ENCODE results near the gene NASP. TPM values are rescaled to one million over a fixed set of nuclear protein-coding genes. Genes with fewer than 3 reads are reported as not detected.
A peak's percentile ranks its signal among the peaks of the same experiment; 100 is the strongest.

The NASP gene
- total RNA-seq, 4 donors from 2014 or later: 45.8 to 98.3 (median 75.1) TPM

DNA sequence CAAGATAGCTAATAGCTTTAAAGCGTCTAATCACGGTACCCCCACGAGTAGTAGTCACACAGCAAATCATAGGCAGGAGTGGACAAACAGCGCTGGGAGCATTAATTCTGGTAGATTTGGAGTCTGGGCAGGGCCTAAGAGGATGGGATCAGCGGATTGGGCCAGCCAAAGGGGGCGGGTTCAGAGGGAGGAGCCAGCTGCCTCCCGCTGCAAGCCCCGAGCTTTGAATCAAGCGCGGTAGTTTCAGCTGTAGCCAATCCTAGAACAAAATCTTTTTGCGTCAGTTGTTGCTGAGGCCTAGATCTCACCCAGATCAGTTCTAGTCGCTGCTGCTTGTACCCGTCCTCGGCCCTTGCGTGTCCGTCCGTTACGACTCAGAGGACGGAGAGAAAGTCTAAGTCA lies 576 bp upstream of the NASP start:
- H3K36me3 ChIP-seq: no peaks in the 10 kb centered on the region
- intact Hi-C loops (cut with DNase I): no loop called here
- H3K27ac ChIP-seq: peak overlapping the region; percentile 74 to 94 (median 77)
- peaks cover 15 to 17% of the 10 kb centered on the region in 2 donors for H3K4me1 ChIP-seq
- no peaks in the 10 kb centered on the region for H3K27me3 ChIP-seq
- peak; percentile 96 to 97 for DNase-seq
- WGBS, 2 donors: 0 to 1% methylated on average over 19 of the region's 19 CpGs
- TF ChIP-seq POLR2A (IDR thresholded peaks at IDR 0.05): no peak
- TF ChIP-seq, protein P1, sequence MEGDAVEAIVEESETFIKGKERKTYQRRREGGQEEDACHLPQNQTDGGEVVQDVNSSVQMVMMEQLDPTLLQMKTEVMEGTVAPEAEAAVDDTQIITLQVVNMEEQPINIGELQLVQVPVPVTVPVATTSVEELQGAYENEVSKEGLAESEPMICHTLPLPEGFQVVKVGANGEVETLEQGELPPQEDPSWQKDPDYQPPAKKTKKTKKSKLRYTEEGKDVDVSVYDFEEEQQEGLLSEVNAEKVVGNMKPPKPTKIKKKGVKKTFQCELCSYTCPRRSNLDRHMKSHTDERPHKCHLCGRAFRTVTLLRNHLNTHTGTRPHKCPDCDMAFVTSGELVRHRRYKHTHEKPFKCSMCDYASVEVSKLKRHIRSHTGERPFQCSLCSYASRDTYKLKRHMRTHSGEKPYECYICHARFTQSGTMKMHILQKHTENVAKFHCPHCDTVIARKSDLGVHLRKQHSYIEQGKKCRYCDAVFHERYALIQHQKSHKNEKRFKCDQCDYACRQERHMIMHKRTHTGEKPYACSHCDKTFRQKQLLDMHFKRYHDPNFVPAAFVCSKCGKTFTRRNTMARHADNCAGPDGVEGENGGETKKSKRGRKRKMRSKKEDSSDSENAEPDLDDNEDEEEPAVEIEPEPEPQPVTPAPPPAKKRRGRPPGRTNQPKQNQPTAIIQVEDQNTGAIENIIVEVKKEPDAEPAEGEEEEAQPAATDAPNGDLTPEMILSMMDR (IDR thresholded peaks at IDR 0.05): no peak
- H3K4me3 ChIP-seq (replicated peaks in 1 of 3): peak overlapping the region; percentile 49 to 99 (median 98)
- H3K9me3 ChIP-seq: no peaks in the 10 kb centered on the region

DNA sequence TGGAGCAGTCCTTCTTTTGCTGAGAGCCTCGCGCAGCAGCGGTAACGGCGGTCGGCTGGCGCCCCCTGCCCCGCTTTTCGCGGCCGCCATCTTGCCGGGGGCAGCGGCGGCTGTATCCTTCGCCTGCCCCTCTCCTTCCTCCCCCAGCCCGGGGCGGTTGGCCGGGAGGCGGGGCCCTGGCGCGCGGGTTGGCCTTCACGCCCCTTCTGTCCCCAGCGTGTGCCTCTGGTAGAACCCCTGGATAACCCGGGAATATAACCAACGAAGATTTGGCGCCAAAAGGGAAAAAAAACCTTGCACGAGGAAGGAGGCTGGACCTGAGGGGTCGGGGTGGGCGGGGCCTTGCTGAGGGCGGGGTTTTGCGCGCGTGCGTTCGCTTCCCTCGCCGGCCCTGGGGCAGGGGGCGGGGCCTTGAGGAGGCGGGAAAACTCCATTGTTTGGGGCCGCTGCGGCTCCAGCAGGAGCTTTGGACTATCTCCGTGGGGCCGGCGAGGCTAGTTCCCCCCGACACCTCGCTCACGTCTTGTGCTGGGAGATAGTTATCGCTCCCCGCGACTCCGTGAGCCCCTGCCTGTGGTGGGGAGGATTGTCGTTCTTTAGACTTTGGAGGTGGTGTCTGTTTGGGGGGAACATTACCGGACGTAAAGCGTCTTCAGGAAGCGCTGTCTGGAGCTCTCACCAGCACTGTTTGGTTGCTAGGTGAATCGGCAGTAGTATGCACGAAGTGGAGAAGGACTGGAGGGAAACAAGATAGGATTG lies 689 bp downstream of the NASP start:
- no peaks in the 10 kb centered on the region for H3K9me3 ChIP-seq
- intact Hi-C loops (cut with DNase I): no loop called here
- H3K27me3 ChIP-seq: no peaks in the 10 kb centered on the region
- peak overlapping the region; percentile 74 to 94 (median 77) for H3K27ac ChIP-seq
- H3K36me3 ChIP-seq: no peaks in the 10 kb centered on the region
- H3K4me1 ChIP-seq: peaks cover 15 to 17% of the 10 kb centered on the region in 2 donors
- TF ChIP-seq, protein P1 (IDR thresholded peaks at IDR 0.05): no peak
- peak in 1 of 2 donors; percentile 23 for TF ChIP-seq POLR2A (IDR thresholded peaks at IDR 0.05)
- H3K4me3 ChIP-seq (replicated peaks in 1 of 3): peak overlapping the region; percentile 49 to 99 (median 98)
- peak; percentile 85 to 88 for DNase-seq
- WGBS, 2 donors: 0% methylated on average over 12 to 46 of the region's 59 CpGs

DNA sequence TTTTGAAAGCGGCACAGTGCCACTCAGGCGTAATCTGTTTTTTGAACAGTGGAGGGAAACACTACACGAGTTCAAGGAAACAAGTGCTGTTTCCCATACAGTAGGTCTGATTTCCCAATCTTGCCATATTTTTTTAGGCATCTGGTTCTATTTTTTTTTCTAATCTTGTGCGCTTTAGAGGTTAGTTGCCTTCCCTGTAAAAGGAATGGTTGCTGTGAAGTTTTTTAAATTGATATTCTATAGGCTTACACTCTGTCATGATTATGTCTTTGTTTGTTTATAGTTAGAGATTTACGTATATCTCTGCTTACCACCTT lies 1.2 kb downstream of the NASP start:
- Histone ChIP-seq H3K27me3 (no peaks in the 10 kb centered on the region), H3K4me1 (peaks cover 17 to 20% of the 10 kb centered on the region in 2 donors), H3K4me3 (replicated peaks in 1 of 3) (peak overlapping the region; percentile 33 to 98 (median 49)), H3K9me3 (no peaks in the 10 kb centered on the region), H3K27ac (peak overlapping the region in 1 of 3 donors; percentile 5), H3K36me3 (no peaks in the 10 kb centered on the region)
- intact Hi-C loops (cut with DNase I): no loop called here
- TF ChIP-seq, protein P1 (IDR thresholded peaks at IDR 0.05): no peak
- TF ChIP-seq POLR2A (IDR thresholded peaks at IDR 0.05): no peak
- DNase-seq: peak in 1 of 2 donors; percentile 68
- WGBS, 2 donors: 0 to 1% methylated on average over 5 of the region's 5 CpGs

DNA sequence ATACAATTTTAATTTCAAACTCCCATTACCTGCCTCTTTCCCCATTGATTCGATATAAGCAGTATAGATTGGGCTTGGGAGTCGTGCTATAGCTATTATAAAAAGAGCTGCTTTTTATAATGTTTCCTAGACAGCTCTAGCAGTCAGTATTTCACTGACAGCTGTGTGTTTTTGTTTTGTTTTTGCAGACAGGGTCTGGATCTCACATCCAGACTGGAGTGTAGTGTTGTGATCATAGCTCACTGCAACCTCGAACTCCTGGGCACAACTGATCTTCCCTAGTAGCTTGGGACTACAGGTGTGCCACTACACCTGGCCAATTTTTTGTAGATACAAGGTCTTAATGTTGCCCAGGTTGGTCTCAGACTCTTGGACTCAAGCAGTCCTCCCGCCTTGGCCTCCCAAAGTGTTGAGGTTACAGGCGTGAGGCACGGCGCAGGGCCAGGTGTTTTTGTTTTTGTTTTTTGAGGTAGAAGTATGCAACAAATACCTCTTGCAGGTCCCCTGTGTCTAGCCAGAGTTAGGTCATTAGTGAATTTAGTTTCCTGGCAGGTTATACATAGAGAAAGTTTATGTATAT lies 1.7 kb downstream of the NASP start:
- 45 to 46% methylated on average over 7 of the region's 7 CpGs for WGBS, 2 donors

More for the DNA sequence above, 1.7 kb downstream of the NASP start:
- TF ChIP-seq, protein P1 (IDR thresholded peaks at IDR 0.05): no peak
- TF ChIP-seq POLR2A (IDR thresholded peaks at IDR 0.05): no peak
- Histone ChIP-seq H3K4me1 (peaks cover 17 to 21% of the 10 kb centered on the region in 2 donors), H3K4me3 (replicated peaks in 1 of 3) (peak overlapping the region in 1 of 3 donors; percentile 98), H3K27me3 (no peaks in the 10 kb centered on the region), H3K36me3 (no peaks in the 10 kb centered on the region), H3K27ac (peak overlapping the region in 1 of 3 donors; percentile 5), H3K9me3 (no peaks in the 10 kb centered on the region)
- intact Hi-C loops (cut with DNase I): no loop called here
- no peak for DNase-seq
